Measurements from ENCODE around the gene ALDH3B2. TPM values are rescaled to one million over a fixed set of nuclear protein-coding genes. Genes with fewer than 3 reads are reported as not detected.
"Not testable (repeated sequence)": the region's sequence is repeated elsewhere in the genome, so short reads cannot be mapped to it uniquely, and the experiment has no call there.

Gene ALDH3B2, protein sequence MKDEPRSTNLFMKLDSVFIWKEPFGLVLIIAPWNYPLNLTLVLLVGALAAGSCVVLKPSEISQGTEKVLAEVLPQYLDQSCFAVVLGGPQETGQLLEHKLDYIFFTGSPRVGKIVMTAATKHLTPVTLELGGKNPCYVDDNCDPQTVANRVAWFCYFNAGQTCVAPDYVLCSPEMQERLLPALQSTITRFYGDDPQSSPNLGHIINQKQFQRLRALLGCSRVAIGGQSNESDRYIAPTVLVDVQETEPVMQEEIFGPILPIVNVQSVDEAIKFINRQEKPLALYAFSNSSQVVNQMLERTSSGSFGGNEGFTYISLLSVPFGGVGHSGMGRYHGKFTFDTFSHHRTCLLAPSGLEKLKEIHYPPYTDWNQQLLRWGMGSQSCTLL
- polyA plus RNA-seq: not detected
- long read RNA-seq, donor 1, partial matches to known transcripts: 0 of 5 reads
- long read RNA-seq, donor 1, other reads (novel, unspliced or antisense): 5 of 5 reads
- long read RNA-seq, donor 2: 0 reads
- long read RNA-seq, donor 3: 0 reads
- long read RNA-seq, donor 4: 0 reads
- long read RNA-seq, donor 5: 0 reads
- long read RNA-seq, donor 6: 0 reads
- long read RNA-seq, donor 7: 0 reads
- long read RNA-seq, donor 8: 0 reads
- long read RNA-seq, donor 9: 0 reads
- long read RNA-seq, donor 10: 0 reads
- long read RNA-seq, donor 11: 0 reads

DNA sequence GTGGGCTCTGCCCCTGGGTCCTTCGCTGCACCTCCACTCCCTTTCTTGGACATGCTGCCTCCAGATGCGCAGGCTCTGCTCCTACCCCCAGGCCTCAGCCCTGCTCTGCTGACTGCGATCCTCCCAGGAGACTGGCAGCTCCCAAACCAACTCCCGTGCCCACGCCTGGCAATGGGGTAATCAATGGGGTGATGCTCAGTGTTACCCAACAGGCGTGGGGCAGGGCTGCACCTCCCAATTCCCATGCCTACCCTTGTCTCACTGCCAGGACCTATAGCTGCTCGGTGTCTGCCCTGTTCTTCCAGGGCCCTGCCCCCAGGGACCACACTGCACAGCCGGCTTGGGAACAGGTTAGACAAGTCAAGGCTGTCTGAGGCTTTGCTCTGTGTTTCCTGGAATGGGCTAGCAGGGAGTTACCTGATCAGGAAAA lies at the start of gene ALDH3B2:
TSS of gene ALDH3B2 (minus strand) at position 182 of the 430 bp plus-strand sequence. CDS start 7,688 bp downstream, outside the sequence.
- Histone ChIP-seq H3K4me1 (ENCODE audit: control insufficient read depth, insufficient read depth, low read length) (no peaks in the 10 kb centered on the region), H3K27ac (ENCODE audit: low read length) (no peak within 1 kb of the TSS), H3K36me3 (ENCODE audit: control insufficient read depth, insufficient read depth, low read length) (no peaks in the 10 kb centered on the region), H3K9me3 (ENCODE audit: control insufficient read depth, low read depth, low read length) (peaks cover 2% of the 10 kb centered on the region), H3K27me3 (ENCODE audit: control insufficient read depth, insufficient read depth, low read length) (no peaks in the 10 kb centered on the region), H3K4me3 (ENCODE audit: low read length) (no peak within 1 kb of the TSS)
- no CpG with 5 or more reads among the region's 8 CpGs for WGBS (ENCODE audit: insufficient coverage, low lambda C conversion rate)
- DNase-seq: peak; percentile 28 to 62

DNA sequence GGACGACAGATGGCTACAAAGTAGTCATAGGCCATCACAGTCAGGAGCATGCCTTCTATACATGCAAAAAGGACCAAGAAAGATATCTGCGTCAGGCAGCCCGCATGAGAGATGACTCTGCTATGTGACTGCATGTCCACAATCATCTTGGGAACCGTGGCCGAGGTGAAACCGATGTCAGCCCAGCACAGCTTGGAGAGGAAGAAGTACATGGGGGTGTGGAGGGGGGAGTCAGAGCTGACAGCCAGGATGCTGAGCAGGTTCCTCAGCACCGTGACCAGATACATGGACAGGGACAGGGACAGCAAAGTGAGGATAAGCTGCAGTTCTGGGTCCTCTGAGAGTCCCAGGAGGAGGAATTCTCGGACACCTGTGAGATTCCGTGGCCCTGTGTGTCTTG lies 48.6 kb upstream of the ALDH3B2 start:
- not testable (repeated sequence) for H3K4me1 ChIP-seq (ENCODE audit: control insufficient read depth, insufficient read depth, low read length); H3K4me3 ChIP-seq (ENCODE audit: low read length); H3K27ac ChIP-seq (ENCODE audit: low read length); H3K27me3 ChIP-seq (ENCODE audit: control insufficient read depth, insufficient read depth, low read length); DNase-seq; H3K36me3 ChIP-seq (ENCODE audit: control insufficient read depth, insufficient read depth, low read length); H3K9me3 ChIP-seq (ENCODE audit: control insufficient read depth, low read depth, low read length)
- no CpG with 5 or more reads among the region's 9 CpGs for WGBS (ENCODE audit: insufficient coverage, low lambda C conversion rate)

DNA sequence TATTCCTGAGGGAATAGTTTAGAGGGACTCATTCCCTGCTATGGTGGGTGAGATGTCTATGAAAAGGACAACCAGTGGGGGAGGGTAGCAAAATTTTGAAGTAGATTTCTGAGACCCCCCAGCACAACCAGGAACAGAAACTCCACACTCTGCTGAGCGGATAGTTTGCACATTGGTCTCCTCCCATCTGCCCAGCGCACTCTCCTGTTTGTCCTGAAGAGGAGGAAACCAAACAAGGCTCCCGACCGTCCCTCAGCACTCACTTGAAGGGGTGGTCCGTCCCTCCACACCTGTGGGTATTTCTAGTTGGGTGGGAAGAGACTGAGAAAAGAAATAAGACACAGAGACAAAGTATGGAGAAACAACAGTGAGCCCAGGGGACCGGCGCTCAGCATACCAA lies 41.8 kb upstream of the ALDH3B2 start:
- H3K9me3 ChIP-seq (ENCODE audit: control insufficient read depth, low read depth, low read length); H3K27me3 ChIP-seq (ENCODE audit: control insufficient read depth, insufficient read depth, low read length); H3K4me1 ChIP-seq (ENCODE audit: control insufficient read depth, insufficient read depth, low read length); H3K4me3 ChIP-seq (ENCODE audit: low read length); H3K27ac ChIP-seq (ENCODE audit: low read length); H3K36me3 ChIP-seq (ENCODE audit: control insufficient read depth, insufficient read depth, low read length); DNase-seq: not testable (repeated sequence)
- no CpG with 5 or more reads among the region's 7 CpGs for WGBS (ENCODE audit: insufficient coverage, low lambda C conversion rate)

DNA sequence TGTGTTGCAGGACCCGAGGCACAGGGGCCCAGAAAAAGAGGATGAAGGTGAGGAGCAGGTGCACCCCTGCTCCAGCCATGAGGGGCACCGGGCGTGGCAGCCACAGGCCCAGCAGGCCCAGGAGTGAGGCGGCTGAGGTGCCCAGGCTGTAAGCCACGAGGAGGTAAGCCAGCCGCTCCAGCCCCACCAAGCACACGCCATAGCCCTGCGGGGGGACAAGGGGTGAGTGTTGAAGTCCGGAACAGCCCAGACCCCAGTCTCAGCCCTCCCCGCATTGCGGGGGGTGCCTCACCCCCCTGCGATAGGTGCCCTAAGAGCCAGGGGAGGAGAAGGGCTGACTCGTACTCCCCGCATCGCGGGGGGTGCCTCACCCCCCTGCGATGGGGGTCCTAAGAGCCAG lies 41.4 kb upstream of the ALDH3B2 start:
- not testable (repeated sequence) for H3K4me3 ChIP-seq (ENCODE audit: low read length); H3K9me3 ChIP-seq (ENCODE audit: control insufficient read depth, low read depth, low read length); H3K36me3 ChIP-seq (ENCODE audit: control insufficient read depth, insufficient read depth, low read length); DNase-seq; H3K27ac ChIP-seq (ENCODE audit: low read length); H3K4me1 ChIP-seq (ENCODE audit: control insufficient read depth, insufficient read depth, low read length); H3K27me3 ChIP-seq (ENCODE audit: control insufficient read depth, insufficient read depth, low read length)
- WGBS (ENCODE audit: insufficient coverage, low lambda C conversion rate): no CpG with 5 or more reads among the region's 17 CpGs

DNA sequence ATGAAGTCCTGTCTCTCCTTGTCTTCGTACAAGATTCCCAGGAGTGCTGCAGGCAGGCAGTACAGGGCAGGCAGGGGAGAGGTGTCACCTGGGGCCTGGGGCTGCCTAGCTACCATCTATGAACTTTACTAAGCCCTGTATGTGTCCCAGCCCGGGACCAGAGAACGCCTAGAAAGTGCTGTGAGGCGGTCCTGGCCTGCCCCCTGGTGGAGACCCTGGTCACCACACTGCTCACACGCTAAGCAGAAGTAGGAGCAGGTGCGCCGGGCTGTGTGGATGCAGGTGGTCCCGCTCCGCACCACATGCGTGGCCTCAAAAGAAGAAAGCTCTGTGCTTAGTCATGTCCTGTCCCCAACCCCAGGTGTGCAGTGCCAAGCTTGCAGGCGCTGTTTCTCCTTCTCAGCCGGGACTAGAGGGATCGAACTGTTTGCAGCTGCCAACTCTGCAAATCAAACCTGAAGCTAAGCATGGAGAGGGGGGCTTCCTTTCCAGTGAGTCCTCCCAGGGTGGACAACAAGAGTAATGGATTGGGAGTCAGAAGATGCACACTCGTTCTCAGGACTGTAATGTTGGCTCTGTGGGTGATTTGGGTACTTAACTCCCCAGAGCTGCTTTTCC lies 39.6 kb upstream of the ALDH3B2 start:
- DNase-seq; H3K36me3 ChIP-seq (ENCODE audit: control insufficient read depth, insufficient read depth, low read length); H3K4me1 ChIP-seq (ENCODE audit: control insufficient read depth, insufficient read depth, low read length); H3K4me3 ChIP-seq (ENCODE audit: low read length); H3K27ac ChIP-seq (ENCODE audit: low read length); H3K27me3 ChIP-seq (ENCODE audit: control insufficient read depth, insufficient read depth, low read length); H3K9me3 ChIP-seq (ENCODE audit: control insufficient read depth, low read depth, low read length): not testable (repeated sequence)
- WGBS (ENCODE audit: insufficient coverage, low lambda C conversion rate): no CpG with 5 or more reads among the region's 14 CpGs

DNA sequence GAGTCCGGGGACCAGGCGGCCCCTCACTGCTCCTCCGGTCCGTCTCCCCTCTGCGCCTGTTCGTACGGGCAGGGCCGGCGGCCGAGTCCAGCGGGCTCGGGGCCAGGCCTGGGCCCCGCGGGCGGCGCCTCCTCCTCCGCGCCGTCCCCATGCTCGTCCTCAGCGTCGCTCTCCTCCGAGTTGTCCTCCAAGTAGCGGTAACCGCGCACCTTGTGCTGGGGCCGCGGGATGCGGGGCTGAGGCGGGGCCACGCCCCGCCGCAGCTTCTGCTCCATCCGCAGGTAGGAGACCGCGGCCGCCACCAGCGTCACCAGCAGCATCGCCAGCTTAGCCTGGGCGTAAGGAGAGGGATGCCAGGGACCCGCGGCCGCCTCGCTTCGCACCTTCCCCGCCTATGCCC lies 37.3 kb upstream of the ALDH3B2 start:
- not testable (repeated sequence) for DNase-seq; H3K27ac ChIP-seq (ENCODE audit: low read length); H3K4me3 ChIP-seq (ENCODE audit: low read length); H3K27me3 ChIP-seq (ENCODE audit: control insufficient read depth, insufficient read depth, low read length); H3K36me3 ChIP-seq (ENCODE audit: control insufficient read depth, insufficient read depth, low read length); H3K4me1 ChIP-seq (ENCODE audit: control insufficient read depth, insufficient read depth, low read length); H3K9me3 ChIP-seq (ENCODE audit: control insufficient read depth, low read depth, low read length)
- no CpG with 5 or more reads among the region's 46 CpGs for WGBS (ENCODE audit: insufficient coverage, low lambda C conversion rate)

DNA sequence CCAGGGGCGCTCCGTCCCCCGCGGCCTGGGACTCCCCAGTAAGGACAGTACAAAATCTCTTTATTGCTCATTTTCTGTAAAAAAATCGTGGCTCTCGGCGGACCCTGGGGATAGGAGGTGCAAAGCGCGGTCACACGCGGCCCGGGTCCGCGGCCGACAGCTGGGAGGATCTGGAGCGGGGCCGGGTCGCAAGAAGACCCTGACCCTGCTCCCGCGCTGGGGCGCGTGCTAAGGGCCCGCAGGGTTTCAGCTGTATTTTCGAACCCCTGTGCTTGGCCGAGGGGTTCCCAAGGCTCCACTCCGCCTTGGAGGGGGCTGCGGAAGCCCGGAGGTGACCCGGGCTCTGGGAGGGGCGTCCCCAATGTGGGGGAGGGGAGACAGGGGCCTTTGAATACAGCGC lies 36.8 kb upstream of the ALDH3B2 start:
- peak overlapping the region; percentile 21 for H3K4me3 ChIP-seq (ENCODE audit: low read length)
- DNase-seq; H3K4me1 ChIP-seq (ENCODE audit: control insufficient read depth, insufficient read depth, low read length); H3K27ac ChIP-seq (ENCODE audit: low read length); H3K36me3 ChIP-seq (ENCODE audit: control insufficient read depth, insufficient read depth, low read length); H3K9me3 ChIP-seq (ENCODE audit: control insufficient read depth, low read depth, low read length); H3K27me3 ChIP-seq (ENCODE audit: control insufficient read depth, insufficient read depth, low read length): not testable (repeated sequence)
- no CpG with 5 or more reads among the region's 31 CpGs for WGBS (ENCODE audit: insufficient coverage, low lambda C conversion rate)

DNA sequence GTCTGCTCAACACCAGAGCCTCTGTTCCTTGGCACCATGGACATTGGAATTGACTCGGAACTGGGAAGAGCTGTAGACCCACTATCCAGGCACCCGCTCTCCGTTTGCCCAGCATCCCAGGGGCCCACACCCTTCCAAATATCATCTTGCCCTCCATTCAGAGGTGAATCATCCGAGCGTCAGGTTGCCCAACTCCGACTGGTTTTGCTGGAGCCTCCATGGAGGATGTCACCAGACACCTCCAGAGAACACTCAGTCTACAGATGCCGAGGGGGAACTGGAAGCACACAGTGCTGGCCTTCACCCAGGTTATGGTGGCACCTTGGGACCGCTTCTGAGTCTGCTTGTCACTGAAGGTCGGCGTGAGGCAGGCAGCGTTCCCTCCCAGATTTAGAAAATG lies 35.4 kb upstream of the ALDH3B2 start:
- H3K4me1 ChIP-seq (ENCODE audit: control insufficient read depth, insufficient read depth, low read length); H3K9me3 ChIP-seq (ENCODE audit: control insufficient read depth, low read depth, low read length); H3K36me3 ChIP-seq (ENCODE audit: control insufficient read depth, insufficient read depth, low read length); H3K27me3 ChIP-seq (ENCODE audit: control insufficient read depth, insufficient read depth, low read length); H3K4me3 ChIP-seq (ENCODE audit: low read length); DNase-seq; H3K27ac ChIP-seq (ENCODE audit: low read length): not testable (repeated sequence)
- no CpG with 5 or more reads among the region's 11 CpGs for WGBS (ENCODE audit: insufficient coverage, low lambda C conversion rate)

DNA sequence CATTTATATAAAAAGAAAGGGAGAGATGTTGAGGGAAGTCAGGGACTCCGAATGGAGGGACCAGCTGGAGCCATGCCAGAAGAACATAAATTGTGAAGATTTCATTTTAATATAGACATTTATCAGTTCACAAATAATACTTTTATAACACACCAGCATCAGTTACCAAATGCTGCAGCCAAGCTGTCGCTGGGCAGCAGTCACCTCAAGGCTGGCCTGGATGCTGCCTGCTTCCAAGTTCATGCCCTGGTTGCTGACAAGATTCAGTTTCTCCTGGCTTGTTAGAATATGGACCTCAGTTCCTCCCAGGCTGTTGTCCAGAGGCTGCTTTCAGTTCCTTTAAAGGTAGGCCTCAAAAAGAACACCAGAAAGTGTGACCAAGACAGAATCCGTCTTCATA lies 30.8 kb upstream of the ALDH3B2 start:
- DNase-seq: no peak
- 100% methylated on average over 1 of the region's 3 CpGs for WGBS (ENCODE audit: insufficient coverage, low lambda C conversion rate)
- H3K27me3 ChIP-seq (ENCODE audit: control insufficient read depth, insufficient read depth, low read length): no peaks in the 10 kb centered on the region
- H3K9me3 ChIP-seq (ENCODE audit: control insufficient read depth, low read depth, low read length): no peaks in the 10 kb centered on the region
- no peak overlapping the region for H3K4me3 ChIP-seq (ENCODE audit: low read length)
- no peaks in the 10 kb centered on the region for H3K4me1 ChIP-seq (ENCODE audit: control insufficient read depth, insufficient read depth, low read length)
- H3K36me3 ChIP-seq (ENCODE audit: control insufficient read depth, insufficient read depth, low read length): no peaks in the 10 kb centered on the region
- no peak overlapping the region for H3K27ac ChIP-seq (ENCODE audit: low read length)

DNA sequence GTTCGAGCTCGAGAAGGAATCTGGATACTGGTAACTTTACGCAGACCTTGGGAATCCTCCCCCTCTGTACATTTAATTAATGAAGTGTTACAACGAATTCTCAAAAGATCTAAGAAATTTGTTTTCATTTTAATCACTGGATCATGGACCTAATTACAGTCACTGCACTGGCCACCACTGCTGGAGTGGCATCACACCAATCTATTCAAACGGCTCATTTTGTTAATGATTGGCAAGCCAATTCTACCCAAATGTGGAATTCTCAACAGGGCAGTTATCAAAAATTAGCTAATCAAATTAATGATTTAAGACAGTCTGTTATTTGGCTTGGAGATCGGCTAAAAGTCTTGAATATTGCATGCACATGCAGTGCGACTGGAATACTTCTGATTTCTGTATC lies 30.1 kb upstream of the ALDH3B2 start:
- Histone ChIP-seq H3K4me3 (ENCODE audit: low read length) (no peak overlapping the region), H3K36me3 (ENCODE audit: control insufficient read depth, insufficient read depth, low read length) (no peaks in the 10 kb centered on the region), H3K4me1 (ENCODE audit: control insufficient read depth, insufficient read depth, low read length) (no peaks in the 10 kb centered on the region), H3K27ac (ENCODE audit: low read length) (no peak overlapping the region), H3K9me3 (ENCODE audit: control insufficient read depth, low read depth, low read length) (no peaks in the 10 kb centered on the region), H3K27me3 (ENCODE audit: control insufficient read depth, insufficient read depth, low read length) (no peaks in the 10 kb centered on the region)
- WGBS (ENCODE audit: insufficient coverage, low lambda C conversion rate): 88% methylated on average over 2 of the region's 7 CpGs
- no peak for DNase-seq

Measured in large intestine (tissue), 12 donors.